Measurements from ENCODE around the gene DNAJC7. TPM values are rescaled to one million over a fixed set of nuclear protein-coding genes. Genes with fewer than 3 reads are reported as not detected.
A peak's percentile ranks its signal among the peaks of the same experiment; 100 is the strongest.

DNAJC7 gene
- total and polyA plus RNA-seq, 9 of the 15 experiments (the other 6 are each of a cell fraction or from before 2014, with no cell fraction given), result 85.8 to 262 (median 157) TPM

DNA sequence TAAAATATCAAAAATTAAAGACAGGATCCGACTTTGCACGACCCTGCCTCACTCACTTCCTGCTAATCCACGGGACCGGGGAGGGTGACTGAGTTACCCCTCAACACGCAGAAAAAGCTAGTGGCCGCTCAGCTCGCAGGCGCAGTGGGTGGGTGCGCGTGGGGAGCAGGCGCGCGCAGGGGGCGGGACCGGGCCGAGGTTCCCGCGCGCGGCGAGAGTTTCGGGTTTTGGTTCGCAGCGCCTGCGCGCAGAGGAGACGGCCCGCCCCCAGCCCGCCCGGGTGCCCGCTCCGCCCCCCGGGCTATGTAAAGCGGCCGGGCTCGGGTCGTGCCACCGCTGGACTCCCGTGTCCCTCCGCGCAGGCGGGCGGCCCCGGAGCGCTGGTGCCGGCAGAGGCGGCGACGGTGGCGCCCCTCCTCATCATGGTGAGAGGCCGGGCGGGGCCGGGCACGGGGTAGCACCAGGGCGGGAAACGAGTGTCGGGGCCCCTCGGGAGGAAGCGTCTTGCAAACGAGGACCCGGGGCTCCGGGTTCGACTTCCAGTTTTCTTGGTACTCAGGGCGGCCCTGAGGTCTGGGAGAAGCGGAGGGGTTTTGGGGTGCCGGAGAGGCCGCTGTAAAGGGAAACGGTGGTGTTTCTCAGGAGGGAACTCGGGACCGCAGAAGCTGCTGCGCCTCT lies 50.6 kb downstream of the DNAJC7 start, which contains the start of gene CNP (continued):
- TF ChIP-seq HDAC8 (tag; IDR thresholded peaks at IDR 0.05) (no peak), ZNF431 (CRISPR knock-in tag; IDR thresholded peaks at IDR 0.05) (peak; percentile 17; the same call in 1 of the 2 replicates), MXI1 (IDR thresholded peaks at IDR 0.05; ENCODE audit: low read depth, low read length) (0 out of 2 replicates have a peak, but pooled peaks have one; percentile 38), MCM3 (IDR thresholded peaks at IDR 0.05) (no peak), SAFB (IDR thresholded peaks at IDR 0.05; ENCODE audit: borderline replicate concordance, low read depth, low read length) (peak; percentile 88), ZFP1 (CRISPR knock-in tag; IDR thresholded peaks at IDR 0.05) (no peak), SAP30 (IDR thresholded peaks at IDR 0.05; ENCODE audit: borderline replicate concordance, insufficient read depth, low read depth, low read length, poor library complexity, severe bottlenecking) (peak; percentile 80), ZNF76 (CRISPR knock-in tag; IDR thresholded peaks at IDR 0.05; ENCODE audit: borderline replicate concordance) (0 out of 2 replicates have a peak, but pooled peaks have one; percentile 43), TEAD1 (CRISPR knock-in tag; IDR thresholded peaks at IDR 0.05) (peak in 1 of 2 experiments; percentile 16; a peak in 1 of 4 replicates), ZNF232 (CRISPR knock-in tag; IDR thresholded peaks at IDR 0.05) (no peak), CTBP1 (IDR thresholded peaks at IDR 0.05; ENCODE audit: borderline replicate concordance) (peak; percentile 50), KAT7 (CRISPR knock-in tag; IDR thresholded peaks at IDR 0.05; ENCODE audit: borderline replicate concordance) (peak; percentile 46; the same call in 1 of the 2 replicates), ARHGAP35 (IDR thresholded peaks at IDR 0.05; ENCODE audit: partially characterized antibody) (peak; percentile 81), PTTG1 (tag; IDR thresholded peaks at IDR 0.05; ENCODE audit: low read depth) (no peak), SRSF3 (IDR thresholded peaks at IDR 0.05; ENCODE audit: insufficient read depth, low read length) (0 out of 2 replicates have a peak, but pooled peaks have one; percentile 13), FIP1L1 (IDR thresholded peaks at IDR 0.05; ENCODE audit: low read depth, low read length, poor library complexity, severe bottlenecking) (peak; percentile 85), ZNF274 (IDR thresholded peaks at IDR 0.05; ENCODE audit: borderline replicate concordance, low read depth, low read length) (no peak), TBP (optimal IDR thresholded peaks at IDR 0.05; ENCODE audit: low read depth, low read length) (peak; percentile 45), FOSL1 (tag; conservative IDR thresholded peaks at IDR 0.05) (0 out of 2 replicates have a peak, but pooled peaks have one; percentile 22)
- TF ChIP-seq, protein P1, sequence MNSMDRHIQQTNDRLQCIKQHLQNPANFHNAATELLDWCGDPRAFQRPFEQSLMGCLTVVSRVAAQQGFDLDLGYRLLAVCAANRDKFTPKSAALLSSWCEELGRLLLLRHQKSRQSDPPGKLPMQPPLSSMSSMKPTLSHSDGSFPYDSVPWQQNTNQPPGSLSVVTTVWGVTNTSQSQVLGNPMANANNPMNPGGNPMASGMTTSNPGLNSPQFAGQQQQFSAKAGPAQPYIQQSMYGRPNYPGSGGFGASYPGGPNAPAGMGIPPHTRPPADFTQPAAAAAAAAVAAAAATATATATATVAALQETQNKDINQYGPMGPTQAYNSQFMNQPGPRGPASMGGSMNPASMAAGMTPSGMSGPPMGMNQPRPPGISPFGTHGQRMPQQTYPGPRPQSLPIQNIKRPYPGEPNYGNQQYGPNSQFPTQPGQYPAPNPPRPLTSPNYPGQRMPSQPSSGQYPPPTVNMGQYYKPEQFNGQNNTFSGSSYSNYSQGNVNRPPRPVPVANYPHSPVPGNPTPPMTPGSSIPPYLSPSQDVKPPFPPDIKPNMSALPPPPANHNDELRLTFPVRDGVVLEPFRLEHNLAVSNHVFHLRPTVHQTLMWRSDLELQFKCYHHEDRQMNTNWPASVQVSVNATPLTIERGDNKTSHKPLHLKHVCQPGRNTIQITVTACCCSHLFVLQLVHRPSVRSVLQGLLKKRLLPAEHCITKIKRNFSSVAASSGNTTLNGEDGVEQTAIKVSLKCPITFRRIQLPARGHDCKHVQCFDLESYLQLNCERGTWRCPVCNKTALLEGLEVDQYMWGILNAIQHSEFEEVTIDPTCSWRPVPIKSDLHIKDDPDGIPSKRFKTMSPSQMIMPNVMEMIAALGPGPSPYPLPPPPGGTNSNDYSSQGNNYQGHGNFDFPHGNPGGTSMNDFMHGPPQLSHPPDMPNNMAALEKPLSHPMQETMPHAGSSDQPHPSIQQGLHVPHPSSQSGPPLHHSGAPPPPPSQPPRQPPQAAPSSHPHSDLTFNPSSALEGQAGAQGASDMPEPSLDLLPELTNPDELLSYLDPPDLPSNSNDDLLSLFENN (IDR thresholded peaks at IDR 0.05; ENCODE audit: low read depth in 2 of 2, low read length in 2 of 2), result peak in 1 of 2 experiments; percentile 38; a peak in 1 of 4 replicates
- TF ChIP-seq, protein P2, sequence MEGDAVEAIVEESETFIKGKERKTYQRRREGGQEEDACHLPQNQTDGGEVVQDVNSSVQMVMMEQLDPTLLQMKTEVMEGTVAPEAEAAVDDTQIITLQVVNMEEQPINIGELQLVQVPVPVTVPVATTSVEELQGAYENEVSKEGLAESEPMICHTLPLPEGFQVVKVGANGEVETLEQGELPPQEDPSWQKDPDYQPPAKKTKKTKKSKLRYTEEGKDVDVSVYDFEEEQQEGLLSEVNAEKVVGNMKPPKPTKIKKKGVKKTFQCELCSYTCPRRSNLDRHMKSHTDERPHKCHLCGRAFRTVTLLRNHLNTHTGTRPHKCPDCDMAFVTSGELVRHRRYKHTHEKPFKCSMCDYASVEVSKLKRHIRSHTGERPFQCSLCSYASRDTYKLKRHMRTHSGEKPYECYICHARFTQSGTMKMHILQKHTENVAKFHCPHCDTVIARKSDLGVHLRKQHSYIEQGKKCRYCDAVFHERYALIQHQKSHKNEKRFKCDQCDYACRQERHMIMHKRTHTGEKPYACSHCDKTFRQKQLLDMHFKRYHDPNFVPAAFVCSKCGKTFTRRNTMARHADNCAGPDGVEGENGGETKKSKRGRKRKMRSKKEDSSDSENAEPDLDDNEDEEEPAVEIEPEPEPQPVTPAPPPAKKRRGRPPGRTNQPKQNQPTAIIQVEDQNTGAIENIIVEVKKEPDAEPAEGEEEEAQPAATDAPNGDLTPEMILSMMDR (IDR thresholded peaks at IDR 0.05 in 2 of 3, conservative IDR thresholded peaks at IDR 0.05 in 1 of 3; ENCODE audit: insufficient read depth in 2 of 3, low read depth in 1 of 3, low read length in 3 of 3), result 0 out of 6 replicates have a peak, but pooled peaks of 1 of the 3 experiments have one; percentile 2
